ENCODE measurements around the gene MYCN.

MYCN gene

DNA sequence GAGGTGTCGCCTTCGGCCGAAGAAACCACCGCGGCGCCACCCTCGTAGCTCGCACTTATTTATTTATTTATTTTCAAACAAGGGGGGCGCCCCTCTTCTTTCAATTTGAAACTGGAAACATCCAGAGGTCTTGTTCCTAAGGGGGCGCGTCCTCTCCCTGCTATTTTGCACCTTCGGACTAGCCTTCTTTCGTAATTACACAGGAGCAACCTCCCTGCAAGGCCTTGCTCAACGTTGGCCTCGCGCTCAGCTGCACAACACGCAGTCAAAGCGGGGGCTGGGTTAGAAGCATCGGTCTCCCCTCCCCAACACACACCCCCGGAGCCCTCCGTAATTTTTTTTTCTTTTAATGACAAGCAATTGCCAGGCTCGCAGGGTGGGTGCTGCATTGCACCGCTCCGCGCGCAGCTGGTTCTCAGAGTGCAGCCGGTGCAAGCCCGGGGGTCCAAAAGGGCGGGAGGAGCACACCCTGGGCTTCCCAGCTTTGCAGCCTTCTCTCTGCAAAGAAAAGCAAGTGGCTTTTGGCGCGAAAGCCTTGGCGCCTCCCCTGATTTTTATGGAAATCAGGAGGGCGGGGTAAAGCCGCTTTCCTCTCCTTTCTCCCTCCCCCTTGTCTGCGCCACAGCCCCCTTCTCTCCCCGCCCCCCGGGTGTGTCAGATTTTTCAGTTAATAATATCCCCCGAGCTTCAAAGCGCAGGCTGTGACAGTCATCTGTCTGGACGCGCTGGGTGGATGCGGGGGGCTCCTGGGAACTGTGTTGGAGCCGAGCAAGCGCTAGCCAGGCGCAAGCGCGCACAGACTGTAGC is at the start of gene MYCN:
Gene MYCN, plus strand, starts transcription at position 697 of the 807 bp plus-strand sequence. CDS start 1,515 bp downstream, outside the sequence.
- no peak within 1 kb of the TSS; the same call in 1 of the 2 replicates for H3K4me3 ChIP-seq (replicated peaks; ENCODE audit: low read depth, low read length)
- DNase-seq (ENCODE audit: extremely low read depth, low read depth), result no peak
- TF ChIP-seq, protein P1, sequence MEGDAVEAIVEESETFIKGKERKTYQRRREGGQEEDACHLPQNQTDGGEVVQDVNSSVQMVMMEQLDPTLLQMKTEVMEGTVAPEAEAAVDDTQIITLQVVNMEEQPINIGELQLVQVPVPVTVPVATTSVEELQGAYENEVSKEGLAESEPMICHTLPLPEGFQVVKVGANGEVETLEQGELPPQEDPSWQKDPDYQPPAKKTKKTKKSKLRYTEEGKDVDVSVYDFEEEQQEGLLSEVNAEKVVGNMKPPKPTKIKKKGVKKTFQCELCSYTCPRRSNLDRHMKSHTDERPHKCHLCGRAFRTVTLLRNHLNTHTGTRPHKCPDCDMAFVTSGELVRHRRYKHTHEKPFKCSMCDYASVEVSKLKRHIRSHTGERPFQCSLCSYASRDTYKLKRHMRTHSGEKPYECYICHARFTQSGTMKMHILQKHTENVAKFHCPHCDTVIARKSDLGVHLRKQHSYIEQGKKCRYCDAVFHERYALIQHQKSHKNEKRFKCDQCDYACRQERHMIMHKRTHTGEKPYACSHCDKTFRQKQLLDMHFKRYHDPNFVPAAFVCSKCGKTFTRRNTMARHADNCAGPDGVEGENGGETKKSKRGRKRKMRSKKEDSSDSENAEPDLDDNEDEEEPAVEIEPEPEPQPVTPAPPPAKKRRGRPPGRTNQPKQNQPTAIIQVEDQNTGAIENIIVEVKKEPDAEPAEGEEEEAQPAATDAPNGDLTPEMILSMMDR (IDR thresholded peaks at IDR 0.05; ENCODE audit: low read depth, low read length, missing control alignments), result peak; percentile 78

DNA sequence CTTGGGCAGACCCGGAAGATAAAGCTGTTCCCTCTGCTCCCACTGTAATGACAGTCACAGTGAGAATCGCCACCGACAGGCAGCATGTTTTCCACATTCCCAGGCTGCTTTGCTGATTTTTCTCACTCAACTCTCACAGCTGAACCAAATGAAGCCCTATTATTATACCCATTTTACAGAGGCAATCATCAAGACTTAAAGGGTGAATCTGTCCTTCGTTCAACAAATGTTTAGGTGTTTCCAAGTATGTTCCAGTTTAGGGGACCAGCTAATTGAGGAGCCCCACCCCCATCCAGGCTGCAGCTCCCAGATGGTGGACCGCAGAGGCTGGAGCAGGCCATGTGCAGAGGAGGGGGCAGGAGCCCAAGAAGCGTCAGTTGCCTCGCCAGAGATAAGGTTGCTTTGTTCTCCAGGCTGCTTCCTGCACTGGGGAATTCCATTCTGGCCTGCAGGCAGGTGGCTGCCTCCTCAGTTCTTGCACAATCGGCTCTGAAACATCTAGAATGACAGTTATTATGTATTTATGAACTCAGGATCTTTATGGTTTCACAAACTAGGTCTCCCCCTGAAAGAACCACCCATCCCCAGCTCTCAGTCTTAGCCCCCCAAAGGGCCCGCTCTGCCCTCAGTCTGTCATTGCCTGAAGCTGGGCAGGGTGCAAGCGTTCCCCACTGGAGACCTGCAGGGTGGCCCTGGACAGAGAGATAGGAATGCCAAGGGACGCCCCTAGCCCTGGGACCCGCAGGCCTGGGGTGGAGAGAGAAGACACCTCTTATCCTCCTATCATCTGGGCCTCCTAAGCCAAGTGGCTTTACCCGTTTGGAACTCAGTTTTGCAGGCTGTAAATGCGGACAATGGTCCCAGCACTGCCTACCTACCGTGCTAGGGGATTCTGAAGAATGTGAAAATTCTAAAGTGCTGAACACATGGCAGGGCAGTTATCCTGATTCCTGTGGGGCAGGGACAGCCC is 49.1 kb upstream of the MYCN start:
- TF ChIP-seq, protein P1 (IDR thresholded peaks at IDR 0.05; ENCODE audit: low read depth, low read length, missing control alignments), result no peak
- no peak for DNase-seq (ENCODE audit: extremely low read depth, low read depth)

DNA sequence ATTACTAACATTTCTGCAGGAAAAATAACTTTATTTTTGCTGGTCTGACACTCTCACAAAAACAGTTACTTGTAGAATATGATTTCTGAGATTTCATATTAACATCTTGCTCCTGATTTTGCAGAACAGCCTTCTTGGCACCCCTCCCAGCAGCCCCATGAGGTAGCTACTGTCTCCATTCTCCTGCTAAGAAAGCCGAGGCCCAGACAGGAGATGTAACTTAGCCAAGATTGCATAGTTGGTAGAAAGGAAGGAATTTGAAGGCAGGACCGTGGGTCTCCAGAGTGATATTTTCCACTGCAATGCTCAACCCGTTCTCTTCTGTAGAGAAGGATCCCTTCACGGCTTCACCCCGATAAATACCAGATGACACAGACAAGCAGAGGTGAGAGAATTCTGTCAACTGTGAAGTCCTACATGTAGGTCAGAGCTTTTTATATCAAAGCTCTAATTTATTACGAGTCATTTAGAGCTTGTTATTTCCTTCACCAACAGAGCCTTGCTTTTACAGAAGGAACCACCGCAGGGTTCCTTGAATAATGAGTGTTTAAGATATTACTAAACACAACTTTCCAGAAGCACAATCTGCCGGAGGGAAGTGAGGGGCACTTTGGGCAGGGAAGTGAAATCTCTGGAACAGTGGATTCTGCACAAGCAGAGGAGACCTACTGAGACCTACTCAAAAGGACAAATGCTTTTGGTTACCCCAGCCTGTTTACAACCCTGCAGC is 48.0 kb upstream of the MYCN start:
- TF ChIP-seq, protein P1 (IDR thresholded peaks at IDR 0.05; ENCODE audit: low read depth, low read length, missing control alignments), result no peak
- no peak overlapping the region for H3K4me3 ChIP-seq (replicated peaks; ENCODE audit: low read depth, low read length)
- DNase-seq (ENCODE audit: extremely low read depth, low read depth), result no peak

More for the DNA sequence above, 49.1 kb upstream of the MYCN start:
- H3K4me3 ChIP-seq (replicated peaks; ENCODE audit: low read depth, low read length), result no peak overlapping the region

DNA sequence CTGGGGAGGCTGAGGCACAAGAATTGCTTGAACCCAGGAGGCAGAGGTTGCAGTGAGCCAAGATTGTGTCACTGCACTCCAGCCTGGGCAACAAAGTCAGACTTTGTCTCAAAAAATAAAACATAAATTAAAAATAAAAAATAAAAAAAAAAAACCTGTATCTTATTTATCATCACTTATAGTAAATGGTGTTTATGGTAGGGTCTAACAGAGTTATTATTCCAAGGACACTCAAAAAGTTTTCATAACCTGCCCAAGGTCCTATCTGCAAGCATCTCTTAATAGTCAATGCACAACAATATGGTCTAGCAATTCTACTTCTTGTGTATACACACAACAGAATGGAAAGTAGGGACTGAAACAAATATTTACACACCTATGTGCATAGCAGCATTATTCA is 47.3 kb upstream of the MYCN start:
- DNase-seq (ENCODE audit: extremely low read depth, low read depth), result no peak
- no peak overlapping the region for H3K4me3 ChIP-seq (replicated peaks; ENCODE audit: low read depth, low read length)
- TF ChIP-seq, protein P1 (IDR thresholded peaks at IDR 0.05; ENCODE audit: low read depth, low read length, missing control alignments), result no peak

DNA sequence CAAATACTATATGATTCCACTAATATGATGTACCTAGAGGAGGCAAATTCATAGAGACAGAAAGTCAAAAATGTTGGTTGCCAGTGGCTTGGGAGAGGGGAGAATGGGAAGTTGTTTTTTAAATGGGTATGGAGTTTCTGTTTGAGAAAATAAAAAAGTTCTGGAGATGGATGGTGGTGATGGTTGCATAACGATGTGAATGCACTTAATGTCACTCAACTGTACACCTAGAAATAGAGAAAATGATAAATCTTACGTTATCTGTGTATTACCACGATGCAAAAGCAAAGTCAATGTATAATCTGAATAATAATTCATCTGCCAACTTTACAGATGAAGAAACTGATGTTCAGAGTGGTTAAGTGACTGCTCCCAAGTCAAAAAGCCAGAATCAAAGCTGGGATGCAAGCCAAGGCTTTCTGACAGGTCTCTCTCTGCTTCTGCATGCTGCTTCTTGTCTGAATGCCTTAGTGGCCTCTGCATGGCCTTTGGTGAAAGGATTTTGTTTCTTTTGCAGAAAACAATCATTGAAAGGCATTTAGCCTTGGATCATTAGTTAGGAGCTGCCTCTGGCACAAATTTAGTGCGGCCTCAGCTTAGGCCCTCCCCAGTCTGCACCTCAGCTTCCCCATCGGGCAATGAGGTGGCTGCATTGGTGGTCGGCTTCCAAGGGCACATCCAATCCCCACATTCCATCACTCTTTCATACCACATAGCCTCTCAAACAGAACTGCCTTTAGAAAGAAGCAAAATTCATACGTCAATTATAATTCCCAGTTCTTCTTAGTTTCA is 46.5 kb upstream of the MYCN start:
- TF ChIP-seq, protein P1 (IDR thresholded peaks at IDR 0.05; ENCODE audit: low read depth, low read length, missing control alignments), result no peak
- DNase-seq (ENCODE audit: extremely low read depth, low read depth), result no peak
- no peak overlapping the region for H3K4me3 ChIP-seq (replicated peaks; ENCODE audit: low read depth, low read length)

All from HFF-Myc (cell line).